Aorta (tissue), 5 donors: Measurements from ENCODE around the gene VPS35. TPM values are rescaled to one million over a fixed set of nuclear protein-coding genes. Genes with fewer than 3 reads are reported as not detected.

ENCODE experiments used
- ATAC-seq: fragments of 200-7000 bp; cut with Tn5 transposase; one replicate; pipeline ENCODE4 v1.9.1; 2022; ENCODE audit warnings: moderate library complexity; ENCODE audit not compliant: low FRiP score
- DNase-seq, 2 donors: peaks; one replicate each; pipeline ENCODE4 v3.0.0-alpha.2; 2020
- H3K27ac ChIP-seq, 2 donors: one replicate each; pipeline ENCODE4 v1.5.1; 2013; ENCODE audit warnings: low read length in 2 of 2, mild to moderate bottlenecking in 2 of 2, moderate library complexity in 2 of 2, control low read depth in 1 of 2, inconsistent platforms in 1 of 2, low read depth in 1 of 2
- H3K27me3 ChIP-seq, 2 donors: one replicate each; pipeline ENCODE4 v1.6.1; 2013; ENCODE audit warnings: control low read depth in 1 of 2, low read length in 1 of 2, mild to moderate bottlenecking in 1 of 2, moderate library complexity in 1 of 2; ENCODE audit not compliant: insufficient read depth in 2 of 2, control insufficient read depth in 1 of 2
- H3K36me3 ChIP-seq, 2 donors: one replicate each; pipeline ENCODE4 v1.6.1; 2013; ENCODE audit warnings: control low read depth in 1 of 2, low read length in 1 of 2, mild to moderate bottlenecking in 1 of 2; ENCODE audit not compliant: insufficient read depth in 2 of 2, control insufficient read depth in 1 of 2
- H3K4me1 ChIP-seq, 2 donors: one replicate each; pipeline ENCODE4 v1.6.1; 2013; ENCODE audit warnings: low read length in 2 of 2, control low read depth in 1 of 2, mild to moderate bottlenecking in 1 of 2, moderate library complexity in 1 of 2; ENCODE audit not compliant: insufficient read depth in 2 of 2, control insufficient read depth in 1 of 2
- H3K4me3 ChIP-seq, 2 donors: one replicate each; pipeline ENCODE4 v1.5.1; 2013; ENCODE audit warnings: low read length in 2 of 2, control low read depth in 1 of 2, mild to moderate bottlenecking in 1 of 2
- H3K9me3 ChIP-seq: one replicate; pipeline ENCODE4 v1.6.1; 2013; ENCODE audit warnings: mild to moderate bottlenecking, low read length; ENCODE audit not compliant: control insufficient read depth
- WGBS, 2 donors: extraction: QIAGEN DNeasy Blood & Tissue Kit; methylation state at CpG; one replicate each; pipeline ENCODE4 v1.1.7; 2013; 5-methylcytosine and 5-hydroxymethylcytosine counted together
- intact Hi-C, 2 donors: fragments of 100-400 bp; cut with DNase I; formaldehyde crosslinking; loops; one replicate each; pipeline versions ENCODE4 v1.14.2 to v1.15.0; 2022
- polyA plus RNA-seq, 2 donors: library from polyadenylated mRNA; stranded (reverse); fragments of 200-250 nt; gene quantifications; one replicate each; pipeline ENCODE4 v1.2.3, GENCODE V29; 2013
- total RNA-seq, 2 donors: library from RNA; stranded (reverse); fragmentation: NEBNext Ultra II Directional; extraction: Animal tissue kit (Norgen Biotek cat#: 25700); gene quantifications; one replicate each; pipeline ENCODE4 v1.2.1, GENCODE V29; 2021
- donor health status: healthy with polysubstance abuse.
- donor health status: Bipolar disorder and iron deficiency.
- donor health status: DM: no; HTN: no; CAD: no.
- donor health status: DM: no; HTN: no; CAD: no.
- donor health status: DM: yes; HTN: yes; CAD: no.

Gene VPS35
- total and polyA plus RNA-seq, 4 donors: 27.5 to 79.5 (median 40.5) TPM

- 59 to 63% methylated on average over 1 of the region's 1 CpG for WGBS, 2 donors
- H3K4me1 ChIP-seq: no peaks in the 10 kb centered on the region
- H3K4me3 ChIP-seq: no peak overlapping the region
- H3K36me3 ChIP-seq: peaks cover 0 to 11% of the 10 kb centered on the region in 2 donors
- ATAC-seq (peak; percentile 64), DNase-seq (peak in 1 of 2 donors; percentile 76)
- intact Hi-C loops: no loop called here
- H3K27ac ChIP-seq: no peak overlapping the region
- no peaks in the 10 kb centered on the region for H3K9me3 ChIP-seq
- no peaks in the 10 kb centered on the region for H3K27me3 ChIP-seq
These were observed 30.1 kb downstream of the VPS35 start for GRCh38 chr16:46658925-46659324.

DNA sequence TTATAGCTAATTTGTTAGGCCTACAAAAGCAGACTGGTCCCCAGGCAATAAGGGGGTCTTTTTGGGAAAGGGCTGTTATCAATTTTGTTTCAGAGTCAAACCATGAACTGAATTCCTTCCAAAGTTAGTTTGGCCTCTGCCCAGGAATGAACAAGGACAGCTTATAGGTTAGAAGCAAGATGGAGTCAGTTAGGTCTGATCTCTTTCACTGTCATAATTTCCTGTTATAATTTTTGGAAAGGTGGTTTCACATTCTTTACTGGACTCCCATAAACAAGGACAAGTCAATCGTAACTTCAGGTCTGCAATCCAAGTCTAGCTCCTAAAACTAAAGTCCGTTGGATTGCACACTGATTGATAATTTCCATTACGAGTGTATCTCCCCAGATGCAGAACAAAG, 37.7 kb downstream of the VPS35 start:
- Histone ChIP-seq H3K4me3 (no peak overlapping the region), H3K27me3 (no peaks in the 10 kb centered on the region), H3K36me3 (no peaks in the 10 kb centered on the region), H3K9me3 (no peaks in the 10 kb centered on the region), H3K4me1 (no peaks in the 10 kb centered on the region), H3K27ac (no peak overlapping the region)
- intact Hi-C loops: no loop called here
- DNase-seq (no peak), ATAC-seq (no peak)
- WGBS, 2 donors: 92 to 96% methylated on average over 3 of the region's 3 CpGs

- WGBS, 2 donors: 82 to 84% methylated on average over 5 of the region's 5 CpGs
- intact Hi-C loops: no loop called here
- no peaks in the 10 kb centered on the region for H3K4me1 ChIP-seq
- no peak overlapping the region for H3K4me3 ChIP-seq
- no peaks in the 10 kb centered on the region for H3K27me3 ChIP-seq
- no peak overlapping the region for H3K27ac ChIP-seq
- no peaks in the 10 kb centered on the region for H3K36me3 ChIP-seq
- no peaks in the 10 kb centered on the region for H3K9me3 ChIP-seq
- ATAC-seq (peak; percentile 59), DNase-seq (no peak)
These were observed 38.7 kb downstream of the VPS35 start for GRCh38 chr16:46650254-46650623.

DNA sequence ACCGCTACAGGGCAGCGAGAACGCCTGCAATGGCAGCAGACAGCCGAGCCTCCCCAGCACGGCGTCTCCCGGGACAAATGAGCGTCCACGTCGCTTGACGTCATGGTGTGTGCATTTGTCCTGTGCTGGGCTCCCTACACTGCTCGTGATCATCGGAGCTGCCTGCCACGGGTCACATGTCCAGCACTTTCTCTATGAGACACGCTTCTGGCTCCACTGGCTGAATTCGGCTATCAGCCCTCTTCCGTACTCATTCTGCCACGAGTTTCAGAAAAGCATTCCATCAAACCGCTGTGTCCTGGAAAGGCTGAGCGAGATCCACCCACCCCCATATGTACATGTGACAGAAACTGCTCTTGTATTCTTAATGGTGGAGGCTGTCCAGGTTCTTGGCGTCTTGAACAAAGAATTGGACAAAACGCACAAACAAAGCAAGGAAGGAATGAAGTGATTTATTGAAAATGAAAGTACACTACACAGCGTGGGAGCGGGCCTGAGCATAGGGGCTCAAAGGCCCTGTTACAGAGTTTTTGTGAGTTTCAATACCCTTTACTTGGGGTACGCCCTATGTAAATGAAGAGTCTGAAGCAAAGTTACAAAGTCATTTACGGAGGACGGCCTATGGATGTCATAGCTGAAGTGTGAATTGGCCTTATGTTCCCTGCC, 39.3 kb downstream of the VPS35 start:
- Histone ChIP-seq H3K4me1 (no peaks in the 10 kb centered on the region), H3K9me3 (no peaks in the 10 kb centered on the region), H3K4me3 (no peak overlapping the region), H3K27ac (no peak overlapping the region), H3K27me3 (no peaks in the 10 kb centered on the region), H3K36me3 (no peaks in the 10 kb centered on the region)
- no peak for DNase-seq
- peak; percentile 78 for ATAC-seq
- intact Hi-C loops: no loop called here
- 84 to 88% methylated on average over 27 of the region's 27 CpGs for WGBS, 2 donors

- intact Hi-C loops: no loop called here
- no peak for DNase-seq
- no peaks in the 10 kb centered on the region for H3K4me1 ChIP-seq
- WGBS, 2 donors: 90 to 95% methylated on average over 8 of the region's 8 CpGs
- no peaks in the 10 kb centered on the region for H3K9me3 ChIP-seq
- no peak for ATAC-seq
- no peaks in the 10 kb centered on the region for H3K27me3 ChIP-seq
- no peak overlapping the region for H3K27ac ChIP-seq
- H3K4me3 ChIP-seq: no peak overlapping the region
- no peaks in the 10 kb centered on the region for H3K36me3 ChIP-seq
These were observed 40.3 kb downstream of the VPS35 start for GRCh38 chr16:46648656-46649055.

DNA sequence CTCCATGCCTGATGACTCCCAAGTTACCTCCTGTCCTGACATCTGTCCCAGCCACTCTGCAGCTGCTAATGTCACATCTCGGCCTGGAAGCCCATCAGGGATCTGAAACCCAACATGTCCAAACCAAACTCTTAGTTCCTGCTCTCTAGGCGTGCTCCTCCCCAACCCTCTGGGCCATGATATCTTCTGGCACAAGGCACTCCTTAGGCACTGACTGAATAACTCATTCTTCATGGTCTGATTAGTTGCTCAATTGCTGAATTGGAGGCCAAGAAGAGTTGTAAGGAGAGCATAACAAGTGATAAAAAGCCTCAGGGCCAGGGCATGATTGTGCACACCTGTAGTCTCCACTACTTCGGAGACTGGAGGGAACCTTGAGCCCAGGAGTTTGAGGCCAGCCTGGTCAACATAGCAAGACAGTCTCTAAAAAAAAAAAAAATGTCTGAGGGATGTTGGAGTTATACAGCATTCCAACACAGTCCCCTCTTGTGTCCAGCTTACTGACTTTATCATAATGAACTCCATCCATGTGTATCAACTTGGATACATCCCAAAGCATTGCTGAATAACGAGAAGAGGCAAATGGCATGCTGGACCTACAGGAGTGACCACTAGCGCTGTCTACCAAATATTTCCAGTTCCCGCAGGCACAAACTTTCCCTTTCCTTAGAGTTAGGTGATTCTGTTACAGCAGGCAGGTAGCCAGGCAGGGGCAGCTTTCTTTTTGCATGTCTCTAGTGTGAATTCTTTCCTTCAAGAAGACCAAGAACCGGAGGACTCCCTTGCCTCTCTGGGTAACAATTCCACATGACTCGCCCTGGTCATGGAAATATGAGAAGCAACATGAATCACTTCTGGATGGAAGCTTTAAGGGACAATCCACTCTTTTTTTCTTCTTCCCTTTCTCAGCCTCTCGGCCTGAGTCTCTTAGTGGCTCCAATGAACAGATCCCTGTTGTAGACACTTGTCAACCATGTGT, 49.7 kb downstream of the VPS35 start:
- H3K9me3 ChIP-seq: no peaks in the 10 kb centered on the region
- no peaks in the 10 kb centered on the region for H3K36me3 ChIP-seq
- intact Hi-C loops: no loop called here
- no peaks in the 10 kb centered on the region for H3K27me3 ChIP-seq
- H3K4me1 ChIP-seq: no peaks in the 10 kb centered on the region
- 85 to 87% methylated on average over 9 of the region's 9 CpGs for WGBS, 2 donors
- DNase-seq (no peak), ATAC-seq (no peak)
- H3K4me3 ChIP-seq: no peak overlapping the region
- no peak overlapping the region for H3K27ac ChIP-seq

DNA sequence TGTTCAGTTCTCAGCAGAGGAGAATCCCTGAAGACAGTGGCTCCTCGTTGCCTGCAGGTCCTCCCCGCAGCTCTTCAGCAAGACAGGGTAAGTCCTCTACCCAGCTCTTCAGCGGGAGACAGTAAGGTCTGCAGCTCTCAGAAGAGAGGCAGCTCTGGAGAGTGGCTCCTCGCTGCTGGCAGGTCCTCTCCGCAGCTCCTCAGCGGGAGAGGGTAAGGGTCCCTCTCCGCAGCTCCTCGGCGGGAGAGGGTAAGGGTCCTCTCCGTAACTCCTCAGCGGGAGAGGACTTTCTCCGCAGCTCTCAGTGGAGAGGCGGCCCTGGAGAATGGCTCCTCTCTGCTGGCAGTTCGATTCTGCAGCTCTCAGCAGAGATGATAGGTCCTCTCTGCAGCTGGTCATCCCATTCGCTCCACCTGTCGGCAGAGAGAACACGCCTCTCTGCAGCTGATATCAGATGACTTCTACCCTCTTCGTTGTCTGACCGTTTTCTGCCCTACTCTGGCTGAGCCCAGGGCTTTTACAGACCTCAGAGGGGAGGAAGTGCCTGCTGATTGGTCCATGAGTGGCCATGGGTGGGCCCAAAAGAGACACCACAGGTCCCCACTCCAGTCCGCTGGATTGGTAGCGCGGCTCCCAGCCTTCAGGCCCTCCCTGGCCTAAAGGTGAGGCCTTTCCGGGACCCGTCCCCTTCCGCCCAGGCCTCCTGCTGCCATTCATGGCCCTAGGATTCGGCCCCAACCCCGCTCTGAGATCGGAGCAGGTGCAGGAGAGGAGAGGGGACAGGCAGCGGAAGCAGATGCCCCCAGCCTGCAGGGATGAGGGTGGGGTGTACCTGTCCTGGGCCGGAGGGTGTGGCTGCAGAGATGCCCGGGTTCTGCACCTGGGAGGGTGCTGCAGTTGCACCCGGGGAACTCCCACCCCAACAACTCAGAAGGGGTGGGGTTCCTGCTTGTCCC, 55.9 kb downstream of the VPS35 start:
- no peaks in the 10 kb centered on the region for H3K36me3 ChIP-seq
- DNase-seq: no peak
- WGBS, 2 donors: 82 to 87% methylated on average over 28 to 32 of the region's 32 CpGs
- no peaks in the 10 kb centered on the region for H3K4me1 ChIP-seq
- no peak overlapping the region for H3K4me3 ChIP-seq
- intact Hi-C loops: no loop called here
- ATAC-seq: peak; percentile 24
- H3K27ac ChIP-seq: no peak overlapping the region
- no peaks in the 10 kb centered on the region for H3K9me3 ChIP-seq
- no peaks in the 10 kb centered on the region for H3K27me3 ChIP-seq
